ENCODE measurements around the gene HOXD4.

Gene HOXD4

GRCh38 chr2:176187899-176188773 is 36.8 kb downstream of the HOXD4 start, which contains the start of gene HOXD1 (continued):
- TF ChIP-seq ZBTB44 (tag by site-specific recombination; IDR thresholded peaks at IDR 0.05) (no peak), ZNF514 (tag by site-specific recombination; IDR thresholded peaks at IDR 0.05) (no peak), ZNF449 (tag by site-specific recombination; IDR thresholded peaks at IDR 0.05) (0 out of 2 replicates have a peak, but pooled peaks have one; percentile 9), ZNF24 (tag by site-specific recombination; IDR thresholded peaks at IDR 0.05) (no peak), FEZF1 (tag by site-specific recombination; IDR thresholded peaks at IDR 0.05) (no peak), ZNF121 (tag by site-specific recombination; IDR thresholded peaks at IDR 0.05) (no peak), ZNF548 (tag by site-specific recombination; IDR thresholded peaks at IDR 0.05) (no peak), ZFP69B (tag by site-specific recombination; IDR thresholded peaks at IDR 0.05) (no peak), ZNF660 (tag by site-specific recombination; IDR thresholded peaks at IDR 0.05) (peak; percentile 50; the same call in 1 of the 2 replicates), GLI2 (tag by site-specific recombination; IDR thresholded peaks at IDR 0.05; ENCODE audit: borderline replicate concordance, low read depth) (no peak), ELK4 (IDR thresholded peaks at IDR 0.05; ENCODE audit: borderline replicate concordance, low read depth, low read length) (no peak), ZNF513 (tag by site-specific recombination; IDR thresholded peaks at IDR 0.05) (no peak), ZNF580 (tag by site-specific recombination; IDR thresholded peaks at IDR 0.05) (no peak), GLI4 (tag by site-specific recombination; IDR thresholded peaks at IDR 0.05) (no peak), ZNF350 (tag by site-specific recombination; IDR thresholded peaks at IDR 0.05) (no peak), ZNF677 (tag by site-specific recombination; IDR thresholded peaks at IDR 0.05) (no peak), YY1 (tag by site-specific recombination; IDR thresholded peaks at IDR 0.05) (no peak), ZNF692 (tag by site-specific recombination; IDR thresholded peaks at IDR 0.05) (0 out of 2 replicates have a peak, but pooled peaks have one; percentile 65), ZNF302 (tag by site-specific recombination; IDR thresholded peaks at IDR 0.05; ENCODE audit: low read depth) (no peak), ZNF174 (tag by site-specific recombination; IDR thresholded peaks at IDR 0.05) (no peak), ZSCAN18 (tag by site-specific recombination; IDR thresholded peaks at IDR 0.05) (no peak), SP7 (tag by site-specific recombination; IDR thresholded peaks at IDR 0.05) (peak; percentile 54; the same call in 1 of the 2 replicates), ZNF416 (tag by site-specific recombination; IDR thresholded peaks at IDR 0.05) (no peak), ZNF426 (tag by site-specific recombination; IDR thresholded peaks at IDR 0.05) (no peak), ZNF596 (tag by site-specific recombination; IDR thresholded peaks at IDR 0.05) (no peak), ZNF664 (tag by site-specific recombination; IDR thresholded peaks at IDR 0.05) (no peak), WT1 (tag by site-specific recombination; IDR thresholded peaks at IDR 0.05) (no peak), ZNF10 (tag by site-specific recombination; IDR thresholded peaks at IDR 0.05) (no peak), ZNF488 (tag by site-specific recombination; IDR thresholded peaks at IDR 0.05) (no peak)
